HG02763 (cell line): ENCODE measurements around the gene RABL6.
"Not testable (repeated sequence)": the region's sequence is repeated elsewhere in the genome, so short reads cannot be mapped to it uniquely, and the experiment has no call there.

Experiments used
- ATAC-seq: cut with Tn5 transposase; IDR thresholded peaks from one replicate; pipeline ENCODE4 v1.9.1; 2021; ENCODE audit warnings: mild to moderate bottlenecking, moderate library complexity; ENCODE audit not compliant: unreplicated experiment

The RABL6 gene

DNA sequence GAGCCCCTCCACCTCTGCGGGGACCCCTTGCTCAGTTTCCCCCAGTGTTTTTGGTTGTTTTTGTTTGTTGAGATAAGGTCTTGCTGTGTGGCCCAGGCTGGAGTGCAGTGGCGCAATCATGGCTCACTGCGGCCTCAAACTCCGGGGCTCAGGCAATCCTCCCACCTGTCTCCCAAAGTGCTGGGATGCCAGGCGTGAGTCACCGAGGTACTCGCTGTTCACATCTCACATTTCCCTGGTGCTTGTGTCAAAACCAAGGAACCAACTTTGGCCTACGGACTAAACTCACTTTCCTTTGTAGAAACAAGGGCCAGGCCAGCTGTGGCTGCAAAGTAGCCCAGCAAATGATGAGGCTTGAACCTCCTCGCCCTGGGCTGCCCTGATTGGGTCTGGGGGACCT is 24.8 kb downstream of the RABL6 start:
- no peak for ATAC-seq

- not testable (repeated sequence) for ATAC-seq
Observed at GRCh38 chr9:136833381-136834048, 25.8 kb downstream of the RABL6 start.

GRCh38 chr9:136835162-136835931 is 27.6 kb downstream of the RABL6 start:
- ATAC-seq: no peak

DNA sequence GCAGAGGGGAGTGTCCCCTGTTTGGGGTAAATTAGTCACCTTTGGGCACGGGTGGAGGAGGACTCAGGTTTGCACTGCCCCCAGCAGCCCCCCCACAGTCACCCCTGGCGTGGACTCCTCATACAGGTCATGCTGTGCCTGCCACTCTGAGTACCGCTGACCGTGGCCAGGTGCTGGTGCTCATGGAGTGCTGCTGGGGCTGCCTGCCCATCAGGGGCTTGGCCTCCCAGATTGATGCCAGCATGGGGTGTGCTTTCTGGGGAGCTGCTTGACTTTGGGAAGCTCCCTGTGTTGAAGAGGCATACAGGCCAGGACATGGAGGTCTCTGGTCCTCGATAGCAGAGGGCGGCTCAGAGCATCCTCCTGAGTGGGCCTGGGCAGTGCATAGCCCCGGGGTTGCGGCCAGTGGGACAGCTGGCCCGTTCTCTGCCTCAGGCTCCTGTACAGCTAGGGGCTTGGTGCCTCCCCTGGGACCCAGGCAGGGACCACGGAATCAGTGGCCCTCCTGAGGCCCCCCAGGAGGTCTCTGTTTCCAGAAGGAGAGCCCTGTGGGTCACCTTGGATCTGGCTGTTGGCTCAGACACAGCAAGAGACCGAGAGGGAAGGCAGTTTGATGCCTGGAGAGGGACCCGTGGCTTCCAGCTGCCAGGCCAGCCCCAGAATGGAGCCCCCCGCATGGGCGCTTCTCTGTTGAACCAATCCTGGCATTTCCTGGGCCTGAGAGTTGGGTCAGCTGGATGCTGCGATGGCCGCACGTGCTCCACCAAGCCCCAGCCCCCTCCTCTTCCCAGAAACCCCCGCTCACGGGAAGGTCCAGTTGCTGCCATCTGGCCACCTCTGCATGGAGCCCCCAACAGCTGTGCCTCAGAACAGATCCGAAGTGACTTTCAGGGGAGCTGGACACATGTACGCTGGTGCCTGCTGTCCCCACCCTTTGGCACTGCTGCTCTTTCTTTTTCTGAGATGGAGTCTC is 28.5 kb downstream of the RABL6 start:
- no peak for ATAC-seq

DNA sequence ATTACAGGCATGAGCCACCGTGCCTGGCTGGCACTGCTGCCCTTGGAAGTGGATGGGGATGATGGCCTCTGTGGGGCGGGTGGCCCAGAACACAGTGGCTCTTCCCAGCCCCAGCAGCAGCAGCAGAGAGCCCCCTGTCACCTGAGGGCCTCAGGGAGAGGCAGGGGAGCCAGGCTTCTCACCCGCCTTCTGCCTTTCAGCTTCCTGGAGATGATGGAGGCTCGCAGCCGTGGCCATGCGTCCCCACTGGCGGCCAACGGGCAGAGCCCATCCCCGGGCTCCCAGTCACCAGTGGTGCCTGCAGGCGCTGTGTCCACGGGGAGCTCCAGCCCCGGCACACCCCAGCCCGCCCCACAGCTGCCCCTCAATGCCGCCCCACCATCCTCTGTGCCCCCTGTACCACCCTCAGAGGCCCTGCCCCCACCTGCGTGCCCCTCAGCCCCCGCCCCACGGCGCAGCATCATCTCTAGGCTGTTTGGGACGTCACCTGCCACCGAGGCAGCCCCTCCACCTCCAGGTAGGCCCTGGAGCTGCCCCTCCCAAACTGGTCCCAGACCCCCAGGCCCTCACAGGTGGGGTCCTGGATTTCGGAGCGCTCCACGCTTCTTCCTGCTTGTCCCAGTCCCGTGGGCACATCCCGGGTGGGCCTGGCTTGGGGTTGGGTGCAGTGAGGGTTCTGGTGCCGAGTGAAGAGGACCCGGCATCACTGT is 29.6 kb downstream of the RABL6 start:
- no peak for ATAC-seq

DNA sequence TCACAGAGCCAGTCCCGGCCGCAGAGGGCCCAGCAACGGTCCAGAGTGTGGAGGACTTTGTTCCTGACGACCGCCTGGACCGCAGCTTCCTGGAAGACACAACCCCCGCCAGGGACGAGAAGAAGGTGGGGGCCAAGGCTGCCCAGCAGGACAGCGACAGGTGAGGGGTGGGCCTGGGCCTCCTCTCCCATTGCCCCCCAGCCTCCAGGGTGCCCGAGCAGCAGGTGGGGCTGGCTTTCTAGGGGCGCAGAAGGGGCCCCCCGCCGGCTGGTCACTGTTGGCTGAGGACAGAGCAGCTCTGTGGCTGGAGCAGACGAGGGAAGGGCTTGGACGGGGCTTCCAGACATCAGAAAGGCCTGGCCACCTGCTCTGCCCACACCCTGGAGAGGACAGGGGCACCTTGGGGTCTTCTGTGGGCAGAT is 30.1 kb downstream of the RABL6 start:
- ATAC-seq: not testable (repeated sequence)

DNA sequence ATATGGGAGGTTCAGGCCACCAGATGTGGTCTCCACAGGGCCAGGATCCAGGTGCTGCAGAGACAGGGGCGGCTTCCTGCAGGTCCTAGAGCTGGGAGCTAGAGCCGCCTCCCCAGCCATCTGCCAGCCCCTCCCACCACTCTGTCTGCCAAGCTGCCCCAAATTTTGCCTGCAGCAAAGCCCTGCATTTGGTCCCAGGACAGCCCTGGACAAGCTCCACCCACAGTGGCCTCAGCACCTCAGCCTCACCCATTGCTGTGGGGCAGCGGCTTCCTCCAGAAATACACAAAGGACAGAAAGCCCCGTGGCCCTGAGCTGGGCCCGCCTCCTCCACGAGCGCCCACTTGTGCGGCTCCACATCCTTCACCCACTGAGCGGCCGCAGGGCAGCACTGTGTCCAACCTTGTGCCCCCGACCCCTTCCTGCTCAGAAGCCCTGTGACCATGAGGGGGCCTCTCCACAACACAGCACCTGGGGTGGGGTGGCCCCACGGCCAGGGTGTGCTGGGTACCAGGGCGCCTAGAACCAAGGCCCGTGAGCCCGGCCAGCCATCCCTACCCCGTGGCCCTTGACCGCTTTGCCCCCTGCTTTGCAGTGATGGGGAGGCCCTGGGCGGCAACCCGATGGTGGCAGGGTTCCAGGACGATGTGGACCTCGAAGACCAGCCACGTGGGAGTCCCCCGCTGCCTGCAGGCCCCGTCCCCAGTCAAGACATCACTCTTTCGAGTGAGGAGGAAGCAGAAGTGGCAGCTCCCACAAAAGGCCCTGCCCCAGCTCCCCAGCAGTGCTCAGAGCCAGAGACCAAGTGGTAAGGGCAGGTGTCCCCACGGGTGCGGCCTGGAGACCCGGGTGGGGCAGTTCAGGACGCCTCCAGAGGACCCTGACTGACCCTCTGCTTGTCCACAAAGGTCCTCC is 30.8 kb downstream of the RABL6 start:
- no peak for ATAC-seq

GRCh38 chr9:136839229-136840139 is 31.7 kb downstream of the RABL6 start:
- ATAC-seq: no peak

- ATAC-seq: no peak
Observed at GRCh38 chr9:136840140-136840876, 32.6 kb downstream of the RABL6 start.

- no peak for ATAC-seq
Observed at GRCh38 chr9:136840877-136841645, 33.3 kb downstream of the RABL6 start.

DNA sequence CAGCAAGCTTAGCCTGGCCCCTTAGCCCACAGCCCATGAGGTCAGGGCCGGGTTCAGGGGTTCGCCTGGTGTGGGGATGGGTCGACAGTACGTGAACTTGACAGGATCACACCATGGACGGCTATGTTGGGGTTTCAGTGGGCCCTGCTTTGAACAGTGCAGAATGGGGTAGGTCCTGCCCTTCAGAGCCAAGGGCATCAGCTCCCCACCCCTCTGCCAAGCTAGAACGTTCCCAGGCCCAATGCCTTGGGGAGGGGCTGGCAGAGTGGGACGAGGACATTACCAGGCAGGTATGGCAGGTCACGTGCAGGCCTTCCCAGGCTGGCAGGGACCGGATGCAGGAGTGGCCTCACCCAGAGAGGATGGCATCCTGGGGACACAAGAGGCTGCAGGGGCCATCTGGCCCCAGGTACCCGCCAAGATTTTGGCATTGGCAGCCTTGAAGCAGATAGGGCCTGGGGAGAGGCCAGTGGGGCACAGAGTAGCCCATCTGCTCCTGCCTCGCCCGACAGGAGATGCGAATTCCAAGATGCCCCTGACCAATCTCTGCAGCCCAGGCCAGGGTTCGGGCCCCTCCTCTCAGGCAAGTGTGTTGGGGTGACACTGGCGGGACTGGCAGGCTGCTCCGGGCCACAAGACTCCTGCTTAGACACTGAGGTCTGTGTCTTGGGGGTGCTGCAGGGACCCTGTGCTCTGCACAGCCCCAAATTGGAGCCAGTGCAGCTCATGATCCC is 34.1 kb downstream of the RABL6 start:
- not testable (repeated sequence) for ATAC-seq

DNA sequence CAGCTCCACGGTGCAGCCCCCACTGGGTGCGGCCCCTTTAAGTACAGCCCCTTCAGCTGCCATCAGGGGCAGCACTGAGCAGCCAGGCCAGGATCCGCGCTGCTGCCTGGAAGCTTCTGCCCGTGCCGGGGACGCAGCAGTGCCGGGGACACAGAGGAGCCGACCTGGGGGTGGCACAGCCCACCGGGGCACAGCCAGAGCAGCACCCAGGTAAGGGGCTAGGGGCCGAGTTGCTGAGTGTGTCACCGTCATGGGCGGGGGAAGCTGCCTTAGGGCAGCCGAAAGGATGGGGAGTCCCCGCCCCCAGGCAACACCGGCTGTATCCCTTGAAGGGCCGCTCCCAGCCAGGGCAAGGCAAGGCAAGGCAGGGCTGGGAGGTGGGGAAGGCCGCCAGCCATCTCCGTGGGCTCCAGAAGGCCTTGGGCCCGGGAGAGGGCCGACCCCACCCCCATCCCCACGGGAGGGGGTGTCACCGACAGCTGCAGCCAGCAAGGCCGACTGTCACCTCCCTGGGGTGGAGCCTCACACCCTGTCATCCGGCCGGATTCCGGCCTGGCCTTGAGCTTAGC is 34.7 kb downstream of the RABL6 start, which contains the start of gene AJM1:
TSS of gene AJM1 (plus strand) at position 99 of the 569 bp plus-strand sequence. CDS start 1,937 bp downstream, outside the sequence.
- ATAC-seq: peak; percentile 38

DNA sequence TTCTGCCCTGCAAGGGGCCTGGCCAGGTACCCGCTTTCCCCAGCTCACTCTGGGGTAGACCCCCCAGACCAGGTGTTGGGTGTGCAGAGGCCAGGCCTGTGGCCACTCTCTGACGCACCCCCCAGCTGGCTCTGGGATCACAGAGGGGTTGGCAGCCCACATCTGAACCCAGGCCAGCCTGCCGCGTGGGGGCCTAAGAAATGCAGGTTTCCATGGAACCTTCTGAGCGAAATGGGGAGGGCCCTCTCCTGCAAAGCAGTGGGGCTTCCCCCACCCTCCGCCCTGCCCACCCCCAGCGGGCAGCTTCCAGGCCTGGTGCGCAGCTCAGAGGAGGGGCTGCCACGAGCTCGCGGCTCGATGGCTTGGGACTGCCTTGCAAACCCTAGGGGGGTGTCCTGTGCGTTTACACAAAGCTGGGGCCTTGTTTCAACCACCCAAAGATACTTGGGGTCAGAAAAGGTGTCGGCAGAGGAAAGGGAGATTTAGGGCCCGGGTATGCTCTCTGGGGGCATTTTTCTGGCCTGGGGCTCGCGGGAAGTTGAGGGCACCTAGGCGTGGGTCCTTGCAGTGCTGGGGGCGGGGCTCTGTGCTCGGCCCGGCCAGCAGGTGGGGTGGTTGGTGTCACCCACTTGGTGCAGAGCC is 35.5 kb downstream of the RABL6 start:
- not testable (repeated sequence) for ATAC-seq

- ATAC-seq: not testable (repeated sequence)
Observed at GRCh38 chr9:136843801-136844740, 36.3 kb downstream of the RABL6 start.
